22Rv1 (cell line): ENCODE data around the gene LGALS12.

Source experiments
- ZFX ChIP-seq: fragments of 450-650 bp; IDR thresholded peaks from 2 replicates; pipeline ENCODE4 v1.6.1; 2017; ENCODE audit warnings: antibody characterized with exemption, borderline replicate concordance
- TF ChIP-seq, protein P1 (sequence below): fragments of 450-650 bp; IDR thresholded peaks from 2 replicates; pipeline ENCODE4 v1.5.1; 2017; ENCODE audit warnings: mild to moderate bottlenecking

DNA sequence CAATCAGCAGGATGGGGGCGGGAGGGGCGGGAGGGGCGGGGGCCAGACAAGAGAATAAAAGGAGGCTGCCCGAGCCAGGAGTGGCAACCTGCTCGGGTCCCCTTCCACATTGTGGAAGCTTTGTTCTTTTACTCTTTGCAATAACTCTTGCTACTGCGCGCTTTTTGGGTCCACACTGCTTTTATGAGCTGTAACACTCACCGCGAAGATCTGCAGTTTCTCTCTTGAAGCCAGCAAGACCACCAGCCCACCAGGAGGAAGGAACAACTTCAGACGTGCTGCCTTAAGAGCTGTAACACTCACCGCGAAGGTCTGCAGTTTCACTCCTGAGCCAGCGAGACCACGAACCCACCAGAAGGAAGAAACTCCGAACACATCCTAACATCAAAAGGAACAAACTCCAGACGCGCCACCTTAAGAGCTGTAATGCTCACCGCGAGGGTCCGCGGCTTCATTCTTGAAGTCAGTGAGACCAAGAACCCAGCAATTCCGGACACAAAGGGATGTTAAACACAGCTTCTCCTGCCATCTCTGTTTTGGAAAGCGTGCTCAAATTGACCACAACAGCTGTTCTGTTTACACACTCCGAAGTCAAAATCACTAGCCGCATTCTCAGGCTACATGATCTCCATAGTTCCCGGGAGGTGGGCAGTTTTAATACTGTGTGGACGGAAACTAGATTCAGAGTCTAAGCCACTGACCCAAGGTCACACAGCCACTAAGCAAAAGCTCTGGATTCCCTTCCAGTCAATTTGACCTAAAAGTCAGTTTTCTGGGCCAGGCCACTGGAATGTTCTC, 45.4 kb downstream of the LGALS12 start:
- TF ChIP-seq, protein P1, sequence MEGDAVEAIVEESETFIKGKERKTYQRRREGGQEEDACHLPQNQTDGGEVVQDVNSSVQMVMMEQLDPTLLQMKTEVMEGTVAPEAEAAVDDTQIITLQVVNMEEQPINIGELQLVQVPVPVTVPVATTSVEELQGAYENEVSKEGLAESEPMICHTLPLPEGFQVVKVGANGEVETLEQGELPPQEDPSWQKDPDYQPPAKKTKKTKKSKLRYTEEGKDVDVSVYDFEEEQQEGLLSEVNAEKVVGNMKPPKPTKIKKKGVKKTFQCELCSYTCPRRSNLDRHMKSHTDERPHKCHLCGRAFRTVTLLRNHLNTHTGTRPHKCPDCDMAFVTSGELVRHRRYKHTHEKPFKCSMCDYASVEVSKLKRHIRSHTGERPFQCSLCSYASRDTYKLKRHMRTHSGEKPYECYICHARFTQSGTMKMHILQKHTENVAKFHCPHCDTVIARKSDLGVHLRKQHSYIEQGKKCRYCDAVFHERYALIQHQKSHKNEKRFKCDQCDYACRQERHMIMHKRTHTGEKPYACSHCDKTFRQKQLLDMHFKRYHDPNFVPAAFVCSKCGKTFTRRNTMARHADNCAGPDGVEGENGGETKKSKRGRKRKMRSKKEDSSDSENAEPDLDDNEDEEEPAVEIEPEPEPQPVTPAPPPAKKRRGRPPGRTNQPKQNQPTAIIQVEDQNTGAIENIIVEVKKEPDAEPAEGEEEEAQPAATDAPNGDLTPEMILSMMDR, result no peak
- TF ChIP-seq ZFX, result no peak
